Measurements from ENCODE around the gene APOBR. TPM values are rescaled to one million over a fixed set of nuclear protein-coding genes. Genes with fewer than 3 reads are reported as not detected.
A peak's percentile ranks its signal among the peaks of the same experiment; 100 is the strongest.

Gene APOBR
- total and polyA plus RNA-seq, 2 of the 13 experiments (the other 11 are each of a cell fraction or from before 2014, with no cell fraction given), result 0.03 TPM; not detected in 1

GRCh38 chr16:28538733-28539596 lies 44.5 kb downstream of the APOBR start, which contains the start of gene NUPR1 (continued):
- TF ChIP-seq MIXL1 (CRISPR knock-in tag; IDR thresholded peaks at IDR 0.05), result 0 out of 2 replicates have a peak, but pooled peaks have one; percentile 9
- peak; percentile 77 for TF ChIP-seq HNF4A (CRISPR knock-in tag; IDR thresholded peaks at IDR 0.05)
- no peak for TF ChIP-seq ZNF354B (CRISPR knock-in tag; IDR thresholded peaks at IDR 0.05)
- TF ChIP-seq MYPOP (CRISPR knock-in tag; IDR thresholded peaks at IDR 0.05), result peak; percentile 30; the same call in 1 of the 2 replicates
- TF ChIP-seq KLF15 (CRISPR knock-in tag; IDR thresholded peaks at IDR 0.05; ENCODE audit: borderline replicate concordance), result peak; percentile 49; the same call in 1 of the 2 replicates
- TF ChIP-seq TEAD2 (CRISPR knock-in tag; IDR thresholded peaks at IDR 0.05), result 0 out of 2 replicates have a peak, but pooled peaks have one; percentile 48
- no peak for TF ChIP-seq PCBP1 (IDR thresholded peaks at IDR 0.05; ENCODE audit: borderline replicate concordance, low read depth, low read length)
- TF ChIP-seq ATF2 (CRISPR knock-in tag; IDR thresholded peaks at IDR 0.05), result peak; percentile 77; the same call in 1 of the 2 replicates
- TF ChIP-seq HNRNPH1 (optimal IDR thresholded peaks at IDR 0.05; ENCODE audit: low read depth, low read length), result peak; percentile 77
- TF ChIP-seq PRDM15 (CRISPR knock-in tag; IDR thresholded peaks at IDR 0.05), result no peak
- no peak for TF ChIP-seq ZNF367 (CRISPR knock-in tag; IDR thresholded peaks at IDR 0.05; ENCODE audit: borderline replicate concordance)
- no peak for TF ChIP-seq PLSCR1 (CRISPR knock-in tag; IDR thresholded peaks at IDR 0.05; ENCODE audit: borderline replicate concordance)
- TF ChIP-seq FOXO4 (CRISPR knock-in tag; conservative IDR thresholded peaks at IDR 0.05), result no peak
- TF ChIP-seq FOXA1 (IDR thresholded peaks at IDR 0.05), result no peak
- TF ChIP-seq FOXA1 (CRISPR knock-in tag; IDR thresholded peaks at IDR 0.05), result peak; percentile 84

Data from HepG2 (cell line).